Measurements from ENCODE around the gene GLT6D1. TPM values are rescaled to one million over a fixed set of nuclear protein-coding genes. Genes with fewer than 3 reads are reported as not detected.

GLT6D1 gene
- total and polyA plus RNA-seq, 2 of the 8 experiments (the other 6 are each of a cell fraction or from before 2014, with no cell fraction given) = 1.3 to 2.1 TPM

- TF ChIP-seq CEBPB (IDR thresholded peaks at IDR 0.05; ENCODE audit: low read depth, low read length) (no peak), CREB1 (IDR thresholded peaks at IDR 0.05) (no peak), KDM4A (IDR thresholded peaks at IDR 0.05; ENCODE audit: low read depth, low read length, severe bottlenecking) (no peak), RBBP5 (IDR thresholded peaks at IDR 0.05; ENCODE audit: borderline replicate concordance, low read depth, low read length) (no peak), KDM1A (IDR thresholded peaks at IDR 0.05; ENCODE audit: borderline replicate concordance, low read length) (no peak), JUND (IDR thresholded peaks at IDR 0.05; ENCODE audit: low read length) (no peak), TAF1 (IDR thresholded peaks at IDR 0.05; ENCODE audit: low read depth, low read length) (no peak)
These were observed 44.2 kb upstream of the GLT6D1 start (continued) for GRCh38 chr9:135683401-135684034.

Data from H1 (cell line).